Neural progenitor cell (in vitro differentiated cells): ENCODE results near the gene C15orf61.

Experiments used
- EZH2 ChIP-seq: fragments of 200-600 bp; sonication (generic); IDR thresholded peaks from 2 replicates; pipeline ENCODE4 v1.6.1; 2017; ENCODE audit warnings: antibody characterized with exemption, mild to moderate bottlenecking, moderate library complexity
- TF ChIP-seq, protein P1 (sequence below): fragments of 200-600 bp; sonication (generic); IDR thresholded peaks from 2 replicates; pipeline ENCODE4 v1.5.1; 2017; ENCODE audit warnings: antibody characterized with exemption, mild to moderate bottlenecking

- no peak for TF ChIP-seq EZH2
- TF ChIP-seq, protein P1, sequence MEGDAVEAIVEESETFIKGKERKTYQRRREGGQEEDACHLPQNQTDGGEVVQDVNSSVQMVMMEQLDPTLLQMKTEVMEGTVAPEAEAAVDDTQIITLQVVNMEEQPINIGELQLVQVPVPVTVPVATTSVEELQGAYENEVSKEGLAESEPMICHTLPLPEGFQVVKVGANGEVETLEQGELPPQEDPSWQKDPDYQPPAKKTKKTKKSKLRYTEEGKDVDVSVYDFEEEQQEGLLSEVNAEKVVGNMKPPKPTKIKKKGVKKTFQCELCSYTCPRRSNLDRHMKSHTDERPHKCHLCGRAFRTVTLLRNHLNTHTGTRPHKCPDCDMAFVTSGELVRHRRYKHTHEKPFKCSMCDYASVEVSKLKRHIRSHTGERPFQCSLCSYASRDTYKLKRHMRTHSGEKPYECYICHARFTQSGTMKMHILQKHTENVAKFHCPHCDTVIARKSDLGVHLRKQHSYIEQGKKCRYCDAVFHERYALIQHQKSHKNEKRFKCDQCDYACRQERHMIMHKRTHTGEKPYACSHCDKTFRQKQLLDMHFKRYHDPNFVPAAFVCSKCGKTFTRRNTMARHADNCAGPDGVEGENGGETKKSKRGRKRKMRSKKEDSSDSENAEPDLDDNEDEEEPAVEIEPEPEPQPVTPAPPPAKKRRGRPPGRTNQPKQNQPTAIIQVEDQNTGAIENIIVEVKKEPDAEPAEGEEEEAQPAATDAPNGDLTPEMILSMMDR: no peak
Measured at GRCh38 chr15:67510597-67511190, 10.2 kb upstream of the C15orf61 start.
